Measurements from ENCODE around the gene CDC34.

GRCh38 chr19:556611-557382, 25.2 kb downstream of the CDC34 start:
- TF ChIP-seq POLR2A (IDR thresholded peaks at IDR 0.05), result no peak
- TF ChIP-seq CTCF (IDR thresholded peaks at IDR 0.05), result no peak
